Prostate gland (tissue), 2 donors: Measurements from ENCODE around the gene TOR3A. TPM values are rescaled to one million over a fixed set of nuclear protein-coding genes. Genes with fewer than 3 reads are reported as not detected.

Experiments used
- DNase-seq: peaks from one replicate; pipeline ENCODE4 v3.0.0-alpha.2; 2019; ENCODE audit warnings: low spot score
- H3K27ac ChIP-seq, 2 donors: fragments of 200-600 bp; sonication (generic); 2 replicates each; pipeline ENCODE4 v1.5.1; 2017 to 2019
- H3K27me3 ChIP-seq: fragments of 200-600 bp; sonication (generic); replicated peaks from 2 replicates; pipeline ENCODE4 v1.5.1; 2019; ENCODE audit not compliant: insufficient read depth
- H3K36me3 ChIP-seq, 2 donors: fragments of 200-600 bp; sonication (generic); 1 replicate in 1 of 2; 2 replicates in 1 of 2; pipeline versions ENCODE4 v1.5.1 to v1.8.1; 2017 to 2019
- H3K4me1 ChIP-seq: fragments of 200-600 bp; sonication (generic); replicated peaks from 2 replicates; pipeline ENCODE4 v1.5.1; 2019
- H3K4me3 ChIP-seq, 2 donors: fragments of 200-600 bp; sonication (generic); 2 replicates each; pipeline ENCODE4 v1.5.1; 2017 to 2019
- H3K9me3 ChIP-seq: fragments of 200-600 bp; sonication (generic); 2 replicates; pipeline ENCODE4 v1.5.1; 2017
- CTCF ChIP-seq, 4 experiments: fragments of 200-600 bp in 2 of 4; fragments of 450-650 bp in 2 of 4; sonication (generic) in 2 of 4; IDR thresholded peaks; 1 replicate in 3 of 4; 2 replicates in 1 of 4; pipeline ENCODE4 v1.5.1; 2016 to 2019; ENCODE audit warnings: antibody characterized with exemption in 4 of 4, mild to moderate bottlenecking in 2 of 4, moderate library complexity in 2 of 4
- POLR2A ChIP-seq: fragments of 450-650 bp; IDR thresholded peaks from one replicate; pipeline ENCODE4 v1.6.1; 2016; ENCODE audit warnings: antibody characterized with exemption, mild to moderate bottlenecking
- POLR2AphosphoS5 ChIP-seq: sonication (generic); formaldehyde crosslinking; IDR thresholded peaks from one replicate; pipeline ENCODE4 v1.6.1; 2017; ENCODE audit warnings: antibody characterized with exemption
- WGBS: methylation state at CpG from one replicate; pipeline ENCODE4 v1.1.5; 2018; 5-methylcytosine and 5-hydroxymethylcytosine counted together
- intact Hi-C: fragments of 100-400 bp; cut with DNase I; formaldehyde crosslinking; loops from one replicate; pipeline ENCODE4 v1.14.2; 2022
- total RNA-seq, 2 donors: library from RNA; depleted of rRNA; stranded (reverse); fragments of >200 nt; gene quantifications; one replicate each; pipeline ENCODE4 v1.1.0, GENCODE V29; 2016

TOR3A gene
- total RNA-seq, 2 donors from 2014 or later, result 40.0 to 109 TPM

DNA sequence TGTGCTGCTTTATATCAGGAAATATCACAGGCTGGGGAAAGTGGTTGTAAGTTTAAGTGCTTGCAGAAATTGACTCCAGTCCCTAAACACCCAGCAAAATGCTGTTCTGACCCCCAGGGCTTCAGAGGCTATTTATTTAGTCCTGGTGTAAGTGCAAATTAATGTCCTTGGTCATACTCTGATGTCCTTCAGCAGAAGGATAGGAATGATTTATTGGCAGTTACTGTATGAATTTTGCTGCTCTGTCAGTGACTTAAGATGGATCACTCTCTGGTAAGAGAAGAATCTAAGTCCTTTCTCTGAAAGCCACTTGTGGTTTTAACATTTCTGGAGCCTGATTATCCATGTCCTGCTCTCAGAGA, 34.3 kb upstream of the TOR3A start:
- Histone ChIP-seq H3K4me1 (no peaks in the 10 kb centered on the region), H3K27ac (no peak overlapping the region), H3K36me3 (no peaks in the 10 kb centered on the region), H3K4me3 (no peak overlapping the region), H3K9me3 (no peaks in the 10 kb centered on the region), H3K27me3 (no peaks in the 10 kb centered on the region)
- no peak for TF ChIP-seq POLR2AphosphoS5
- no peak for TF ChIP-seq CTCF (IDR thresholded peaks at IDR 0.05)
- TF ChIP-seq POLR2A, result no peak
- no peak for DNase-seq
- intact Hi-C loops, result no loop called here

GRCh38 chr1:179048339-179049124, 33.3 kb upstream of the TOR3A start:
- no peak for DNase-seq
- Histone ChIP-seq H3K27me3 (no peaks in the 10 kb centered on the region), H3K4me3 (no peak overlapping the region), H3K36me3 (no peaks in the 10 kb centered on the region), H3K9me3 (no peaks in the 10 kb centered on the region), H3K27ac (no peak overlapping the region), H3K4me1 (no peaks in the 10 kb centered on the region)
- WGBS, result 89% methylated on average over 1 of the region's 1 CpG
- intact Hi-C loops, result no loop called here
- TF ChIP-seq POLR2AphosphoS5, result no peak
- no peak for TF ChIP-seq CTCF (IDR thresholded peaks at IDR 0.05)
- no peak for TF ChIP-seq POLR2A

DNA sequence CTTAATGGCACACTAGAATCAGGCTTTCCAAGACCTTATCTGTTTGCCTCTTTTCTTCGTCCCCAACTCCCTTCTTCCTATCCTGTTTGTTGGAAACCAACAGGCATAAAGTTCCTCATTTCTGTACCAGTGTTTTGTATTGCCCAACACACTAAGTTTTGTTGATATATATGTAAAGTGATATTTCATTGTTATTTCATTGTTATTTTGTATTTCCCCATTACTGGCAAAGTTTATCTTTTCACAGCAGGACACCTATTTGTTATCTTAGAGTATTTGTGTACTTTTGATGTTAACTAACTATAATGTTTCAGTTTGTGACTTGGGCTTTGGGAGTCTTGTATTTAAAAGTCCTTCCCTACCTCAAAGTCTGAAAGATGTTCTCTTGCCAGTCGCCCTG, 29.1 kb upstream of the TOR3A start:
- intact Hi-C loops, result no loop called here
- no peaks in the 10 kb centered on the region for H3K36me3 ChIP-seq
- WGBS, result 86% methylated on average over 2 of the region's 2 CpGs
- H3K9me3 ChIP-seq, result no peaks in the 10 kb centered on the region
- H3K4me1 ChIP-seq, result no peaks in the 10 kb centered on the region
- no peak for DNase-seq
- H3K27ac ChIP-seq, result no peak overlapping the region
- H3K4me3 ChIP-seq, result no peak overlapping the region
- TF ChIP-seq CTCF (IDR thresholded peaks at IDR 0.05) (no peak), POLR2AphosphoS5 (no peak), POLR2A (no peak)
- H3K27me3 ChIP-seq, result no peaks in the 10 kb centered on the region

DNA sequence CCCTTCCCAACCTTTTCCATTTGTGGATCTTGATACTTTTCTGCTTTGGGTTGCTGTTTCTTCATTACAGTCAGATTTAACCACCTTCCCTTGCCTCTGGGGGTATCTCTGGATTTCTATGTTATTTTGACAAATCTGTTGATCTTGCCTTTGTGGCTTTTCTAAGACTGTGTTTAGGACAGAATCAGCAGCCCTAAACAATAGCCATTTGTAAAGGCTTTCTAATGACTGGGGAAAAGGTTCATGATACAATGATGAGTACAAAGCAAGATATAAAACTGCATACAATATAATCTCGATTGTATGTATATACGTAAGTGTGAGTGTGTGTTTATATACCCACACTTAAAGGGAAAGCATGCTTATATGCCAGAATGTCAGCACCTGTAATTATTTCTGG, 28.4 kb upstream of the TOR3A start:
- Histone ChIP-seq H3K27me3 (no peaks in the 10 kb centered on the region), H3K4me3 (no peak overlapping the region), H3K9me3 (no peaks in the 10 kb centered on the region), H3K4me1 (no peaks in the 10 kb centered on the region), H3K36me3 (no peaks in the 10 kb centered on the region), H3K27ac (no peak overlapping the region)
- TF ChIP-seq CTCF (IDR thresholded peaks at IDR 0.05), result no peak
- no peak for TF ChIP-seq POLR2A
- TF ChIP-seq POLR2AphosphoS5, result no peak
- WGBS, result 89% methylated on average over 2 of the region's 2 CpGs
- intact Hi-C loops, result no loop called here
- no peak for DNase-seq

- Histone ChIP-seq H3K4me3 (no peak overlapping the region), H3K9me3 (no peaks in the 10 kb centered on the region), H3K4me1 (no peaks in the 10 kb centered on the region), H3K27me3 (no peaks in the 10 kb centered on the region), H3K36me3 (no peaks in the 10 kb centered on the region), H3K27ac (no peak overlapping the region)
- TF ChIP-seq POLR2AphosphoS5, result no peak
- no peak for TF ChIP-seq POLR2A
- TF ChIP-seq CTCF (IDR thresholded peaks at IDR 0.05), result no peak
- intact Hi-C loops, result no loop called here
- DNase-seq, result no peak
- WGBS, result 100% methylated on average over 2 of the region's 2 CpGs
Observed at GRCh38 chr1:179055937-179056336, 25.9 kb upstream of the TOR3A start.
